HG03039 (cell line): Measurements from ENCODE around the gene CDK19.
"Not testable (repeated sequence)": the region's sequence is repeated elsewhere in the genome, so short reads cannot be mapped to it uniquely, and the experiment has no call there.

ENCODE experiments used
- ATAC-seq: cut with Tn5 transposase; IDR thresholded peaks from one replicate; pipeline ENCODE4 v1.9.1; 2021; ENCODE audit warnings: mild to moderate bottlenecking, moderate library complexity; ENCODE audit not compliant: unreplicated experiment

Gene CDK19

DNA sequence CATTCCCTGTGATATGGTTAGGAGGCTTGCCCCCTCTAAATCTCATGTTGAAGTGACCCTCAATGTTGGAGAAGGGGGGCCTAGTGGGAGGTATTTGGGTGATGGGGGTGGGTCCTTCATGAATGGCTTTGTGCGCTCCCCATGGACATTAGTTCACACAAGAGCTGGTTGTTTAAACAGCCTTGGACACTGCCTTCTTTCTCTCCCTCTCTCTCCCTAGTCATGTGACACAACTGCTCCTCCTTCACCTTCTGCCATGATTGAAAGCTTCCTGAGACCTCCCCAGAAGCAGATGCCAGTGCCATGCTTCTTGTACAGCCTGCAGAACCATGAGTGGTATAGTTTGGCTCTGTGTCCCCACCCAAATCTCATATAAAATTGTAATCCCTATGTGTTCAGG is 221.6 kb downstream of the CDK19 start:
- ATAC-seq: no peak

DNA sequence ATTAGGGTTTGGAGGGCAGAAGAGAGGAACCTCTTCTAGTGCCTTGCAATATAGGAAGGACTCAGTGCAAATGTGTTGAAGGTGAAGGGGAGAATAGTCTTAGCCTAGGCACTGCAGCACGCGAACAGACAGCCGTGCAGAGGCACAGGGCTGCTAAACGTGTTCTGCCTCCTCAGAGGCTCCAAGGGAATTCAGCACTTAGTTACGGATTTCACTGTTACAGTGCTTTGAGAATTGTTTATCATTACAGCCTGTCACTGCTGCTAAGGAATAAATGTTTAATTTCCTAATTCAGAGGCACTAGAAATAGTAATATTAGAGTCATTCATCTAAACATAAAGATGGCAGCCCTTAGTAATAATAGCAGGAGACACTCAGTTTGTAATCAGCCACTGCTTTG is 222.5 kb downstream of the CDK19 start:
- no peak for ATAC-seq

DNA sequence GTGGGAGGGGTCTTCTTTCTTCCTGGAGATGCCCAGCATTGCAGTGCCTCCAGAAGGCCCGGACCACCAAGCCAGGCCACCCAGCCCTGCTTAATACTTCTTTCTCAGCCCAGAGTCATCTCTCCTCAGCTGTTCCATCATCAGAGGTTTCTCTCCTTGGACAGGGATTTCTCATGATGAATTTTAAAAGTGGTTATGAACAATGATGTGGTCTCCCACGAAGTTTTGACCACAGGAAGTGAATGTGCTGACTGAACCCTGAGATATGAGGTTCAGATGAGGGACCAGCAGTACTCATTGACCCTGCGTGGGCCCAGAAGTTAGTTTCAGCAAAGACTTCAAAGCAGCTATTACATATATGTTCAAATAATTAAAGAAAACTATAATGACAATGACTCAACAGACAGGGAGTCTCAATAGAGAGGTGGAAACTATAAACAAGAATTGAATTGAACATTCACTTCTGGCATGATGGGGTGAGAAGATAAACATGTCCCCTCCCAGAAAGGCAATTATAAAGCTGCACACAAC is 224.4 kb downstream of the CDK19 start:
- peak; percentile 33 for ATAC-seq

DNA sequence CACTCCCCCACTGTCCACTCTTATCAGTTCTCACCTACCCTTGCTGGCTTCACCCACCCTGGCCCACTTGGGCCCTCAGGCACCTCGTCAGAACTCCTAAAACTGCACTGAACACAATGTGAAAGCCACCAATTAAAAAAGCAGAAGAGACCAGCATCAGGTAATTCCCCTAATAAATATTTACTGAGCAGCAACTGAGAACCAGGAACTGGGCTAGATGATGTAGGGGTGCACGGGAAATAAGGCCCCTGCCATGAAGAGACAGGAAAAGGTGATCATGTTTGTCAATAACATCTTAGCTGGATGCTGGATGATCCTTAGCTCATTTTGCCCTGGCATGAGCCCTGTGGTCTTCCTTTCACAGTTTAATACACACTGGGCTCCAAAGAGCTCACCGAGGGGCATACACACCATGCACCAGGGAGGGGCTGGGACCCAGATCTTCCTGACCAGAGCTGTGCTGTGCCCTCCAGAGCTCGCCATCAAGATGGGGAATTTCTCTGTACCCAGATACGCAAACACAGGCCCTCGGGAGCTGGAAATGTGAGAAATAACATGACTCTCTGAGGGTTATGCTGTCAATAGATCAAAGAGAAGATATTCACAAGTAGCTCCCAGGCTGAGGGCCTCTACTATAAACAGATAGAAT is 225.3 kb downstream of the CDK19 start:
- ATAC-seq: peak; percentile 77

DNA sequence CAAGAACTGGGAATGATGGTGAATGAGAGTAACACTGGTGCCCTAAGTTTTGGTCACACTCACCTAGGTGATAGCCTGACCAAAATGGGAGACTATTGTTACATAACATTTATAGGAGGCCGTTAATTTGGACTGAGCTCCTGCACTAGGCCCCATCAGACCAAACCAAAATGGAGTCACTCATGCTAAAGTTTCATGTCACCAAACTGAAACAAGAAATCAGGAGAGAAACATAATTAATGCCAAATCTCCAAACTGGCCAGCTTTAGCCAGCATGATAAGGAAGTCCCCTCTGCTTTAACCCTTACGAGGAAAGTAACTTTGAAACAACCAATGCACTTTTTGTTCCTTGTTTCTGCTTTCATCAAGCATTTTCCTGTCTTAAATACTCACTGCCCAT is 227.9 kb downstream of the CDK19 start:
- no peak for ATAC-seq

DNA sequence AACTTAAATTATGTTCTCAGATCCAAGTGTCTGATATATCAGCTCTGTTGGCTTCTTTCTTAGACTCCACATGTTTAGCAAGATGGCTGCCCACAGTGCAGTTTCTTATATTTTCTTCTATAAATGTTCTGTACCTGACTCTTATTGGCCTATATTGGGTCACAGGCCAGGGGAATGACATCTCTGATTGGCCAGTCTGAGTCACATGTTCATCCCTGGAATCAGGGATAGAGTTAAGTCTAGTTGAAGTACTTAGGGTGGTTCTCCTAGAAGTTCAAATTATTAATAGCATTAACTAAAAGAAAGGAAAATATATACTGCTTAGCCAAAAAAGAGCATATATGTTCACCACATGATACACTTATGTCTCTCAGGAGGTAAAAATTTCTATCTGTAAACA is 233.6 kb downstream of the CDK19 start:
- ATAC-seq: no peak

DNA sequence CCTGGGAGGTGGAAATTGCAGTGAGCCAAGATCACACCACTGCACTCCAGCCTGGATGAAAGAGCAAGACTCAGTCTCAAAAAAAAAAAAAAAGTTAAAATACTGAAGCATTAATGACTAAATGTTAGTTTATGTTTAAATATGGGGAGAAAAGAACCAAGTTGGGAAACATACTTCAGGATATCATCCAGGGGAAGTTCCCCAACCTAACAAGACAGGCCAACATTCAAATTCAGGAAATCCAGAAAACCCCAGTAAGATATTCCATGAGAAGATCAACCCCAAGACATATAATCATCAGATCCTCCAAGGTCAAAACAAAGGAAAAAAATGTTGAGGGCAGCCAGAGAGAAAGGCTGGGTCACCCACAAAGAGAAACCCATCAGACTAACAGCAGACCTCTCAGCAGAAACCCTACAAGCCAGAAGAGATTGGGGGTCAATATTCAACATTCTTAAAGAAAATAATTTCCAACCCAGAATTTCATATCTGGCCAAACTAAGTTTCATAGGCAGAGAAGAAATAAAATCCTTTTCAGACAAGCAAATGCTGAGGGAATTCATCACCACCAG is 237.6 kb downstream of the CDK19 start:
- ATAC-seq: not testable (repeated sequence)

DNA sequence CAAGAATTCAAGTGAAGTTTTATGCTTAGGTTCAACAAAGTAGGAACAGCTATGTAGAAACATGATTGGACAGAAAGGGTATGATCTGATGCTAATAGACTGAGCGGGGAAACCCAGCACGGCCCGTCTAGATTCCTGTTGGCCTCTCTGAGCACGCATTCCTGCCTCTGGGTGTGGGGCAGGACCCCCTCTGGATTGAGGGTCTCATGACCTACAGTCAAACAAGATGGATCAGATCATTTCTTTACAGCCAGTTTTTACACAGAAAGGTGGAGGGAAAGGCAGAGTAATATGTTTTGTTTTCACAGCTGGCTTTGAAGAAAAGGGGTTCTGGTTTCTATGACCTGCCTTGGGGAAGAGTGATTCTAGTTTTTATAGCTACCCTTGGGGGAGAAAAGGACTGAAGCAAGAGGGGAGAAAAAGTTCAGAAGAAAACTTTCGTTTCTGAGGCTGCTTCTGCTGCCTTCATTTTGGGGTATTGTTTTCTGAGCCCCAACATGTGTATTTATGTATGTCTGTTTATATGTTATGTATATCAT is 239.3 kb downstream of the CDK19 start:
- ATAC-seq: no peak

DNA sequence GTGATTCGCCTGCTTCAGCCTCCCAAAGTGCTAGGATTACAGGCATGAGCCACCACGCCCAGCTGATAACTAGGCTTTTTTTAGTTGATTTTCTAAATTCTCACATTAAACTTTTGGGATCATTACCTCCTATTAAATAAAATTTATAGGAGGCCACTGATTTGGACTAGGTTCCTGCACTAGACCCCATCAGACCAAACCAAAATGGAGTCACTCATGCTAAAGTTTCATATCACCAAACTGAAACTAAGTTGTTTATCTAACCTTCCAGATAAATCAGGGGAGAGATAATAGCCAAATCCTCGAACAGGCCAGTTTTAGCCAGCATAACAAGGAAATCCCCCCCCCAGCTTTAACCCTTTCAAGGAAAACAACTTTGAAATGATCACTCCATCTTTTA is 240.5 kb downstream of the CDK19 start:
- no peak for ATAC-seq

DNA sequence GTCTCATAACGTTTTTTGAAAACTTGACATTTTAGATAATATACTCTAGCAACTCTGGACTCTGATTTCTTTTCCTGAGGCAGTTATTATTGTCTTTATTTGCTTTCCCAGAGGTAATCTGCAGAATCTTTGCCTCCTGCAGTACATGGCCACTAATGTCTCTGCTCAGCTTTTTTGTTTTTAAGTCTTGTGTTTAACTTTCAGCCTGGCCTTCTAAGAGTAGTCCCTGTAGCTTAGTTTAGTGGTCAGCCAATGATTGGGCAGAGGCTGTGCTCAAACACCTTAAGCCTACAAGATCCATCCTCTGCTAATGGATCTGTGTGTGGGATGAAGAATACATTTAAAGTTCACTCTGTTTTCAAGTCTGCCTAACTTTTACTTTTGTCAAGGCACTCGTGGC is 241.7 kb downstream of the CDK19 start:
- no peak for ATAC-seq

DNA sequence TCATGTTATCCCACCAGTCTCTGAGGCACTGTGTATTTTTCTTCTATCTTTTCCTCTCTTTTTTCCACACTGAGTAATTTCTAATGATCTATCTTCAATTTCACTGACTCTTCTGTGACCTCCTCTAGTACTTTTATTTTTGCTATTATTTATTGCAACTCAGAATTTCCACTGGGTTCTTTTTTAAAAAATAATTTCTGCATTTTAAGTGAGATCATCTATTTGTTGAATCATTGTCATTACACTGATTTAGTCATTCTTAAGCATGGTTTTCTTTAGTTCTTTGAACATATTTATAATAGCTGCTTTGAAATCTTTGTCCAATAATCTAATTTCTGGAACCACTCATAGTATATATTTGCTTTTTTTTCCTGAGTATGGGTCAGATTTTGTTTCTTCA is 242.1 kb downstream of the CDK19 start:
- no peak for ATAC-seq

DNA sequence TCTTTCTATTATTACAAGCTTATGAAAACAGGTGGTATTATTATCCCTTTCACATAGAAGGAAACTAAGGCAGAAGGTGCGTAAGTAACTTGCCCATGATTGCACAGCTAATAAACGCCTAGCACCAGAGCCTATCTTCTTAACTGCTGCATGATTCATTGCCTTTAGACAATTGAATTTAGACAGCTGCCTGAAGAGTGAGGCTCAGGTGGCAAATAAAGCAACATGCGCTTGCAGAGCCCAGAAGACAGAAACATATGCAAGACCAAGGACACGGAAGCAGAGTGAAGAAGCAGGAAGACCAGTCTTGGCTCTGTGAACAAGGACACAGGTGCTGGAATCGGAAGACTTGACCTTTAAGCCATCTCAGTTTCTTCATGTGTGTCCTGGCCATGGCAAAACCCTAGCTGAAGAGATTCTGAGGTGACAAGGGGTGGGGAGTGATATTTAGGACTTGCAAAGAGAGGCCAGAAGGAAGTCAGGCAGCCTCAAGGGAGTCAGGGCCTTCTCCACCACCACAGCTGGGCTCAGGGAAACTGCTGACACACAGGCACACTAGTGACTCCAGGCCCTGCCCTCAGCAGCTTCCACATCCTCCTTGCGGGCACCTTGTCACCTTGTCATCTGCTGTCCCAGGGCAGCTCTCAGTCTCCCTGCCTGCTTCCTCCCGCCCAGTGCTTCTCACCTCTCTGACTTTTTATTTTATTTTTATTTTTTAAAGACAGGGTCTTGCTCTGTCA is 247.1 kb downstream of the CDK19 start:
- ATAC-seq: no peak

DNA sequence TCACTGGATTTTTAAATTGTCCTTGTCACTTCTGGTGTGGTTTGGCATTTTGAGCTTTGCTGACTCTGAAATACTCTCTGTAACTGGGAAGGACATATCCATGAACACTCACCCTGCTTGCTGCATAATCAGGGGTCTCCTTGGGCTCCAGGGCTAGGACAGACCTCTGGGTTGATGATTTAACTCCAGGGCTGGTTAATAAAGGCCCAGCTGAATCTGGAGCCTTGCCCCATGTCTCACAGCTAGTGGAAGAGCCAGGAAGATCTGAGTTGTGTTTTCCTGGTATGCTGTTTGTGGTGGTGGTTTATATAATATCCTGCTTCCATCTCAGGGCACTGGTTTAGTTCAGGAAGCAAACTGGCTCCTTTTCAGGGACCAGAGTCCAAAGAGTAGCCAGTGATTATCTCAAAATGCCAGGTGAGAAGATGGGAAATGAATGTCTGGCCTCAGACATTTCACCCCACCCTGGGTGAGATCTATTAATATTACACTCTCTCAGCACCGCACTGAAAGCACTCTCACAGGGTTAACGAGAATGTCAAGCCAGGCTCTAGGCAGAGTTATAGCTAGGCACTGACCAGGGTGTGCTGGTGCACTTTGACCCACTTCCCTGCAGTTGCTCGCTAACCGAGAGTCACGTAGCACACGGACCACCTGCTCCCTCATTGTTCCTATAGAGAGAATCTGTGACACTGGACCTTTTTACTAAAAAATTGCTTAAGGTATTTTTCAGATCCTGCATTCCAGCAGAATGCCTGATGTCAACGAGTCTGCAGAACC is 248.7 kb downstream of the CDK19 start:
- no peak for ATAC-seq

DNA sequence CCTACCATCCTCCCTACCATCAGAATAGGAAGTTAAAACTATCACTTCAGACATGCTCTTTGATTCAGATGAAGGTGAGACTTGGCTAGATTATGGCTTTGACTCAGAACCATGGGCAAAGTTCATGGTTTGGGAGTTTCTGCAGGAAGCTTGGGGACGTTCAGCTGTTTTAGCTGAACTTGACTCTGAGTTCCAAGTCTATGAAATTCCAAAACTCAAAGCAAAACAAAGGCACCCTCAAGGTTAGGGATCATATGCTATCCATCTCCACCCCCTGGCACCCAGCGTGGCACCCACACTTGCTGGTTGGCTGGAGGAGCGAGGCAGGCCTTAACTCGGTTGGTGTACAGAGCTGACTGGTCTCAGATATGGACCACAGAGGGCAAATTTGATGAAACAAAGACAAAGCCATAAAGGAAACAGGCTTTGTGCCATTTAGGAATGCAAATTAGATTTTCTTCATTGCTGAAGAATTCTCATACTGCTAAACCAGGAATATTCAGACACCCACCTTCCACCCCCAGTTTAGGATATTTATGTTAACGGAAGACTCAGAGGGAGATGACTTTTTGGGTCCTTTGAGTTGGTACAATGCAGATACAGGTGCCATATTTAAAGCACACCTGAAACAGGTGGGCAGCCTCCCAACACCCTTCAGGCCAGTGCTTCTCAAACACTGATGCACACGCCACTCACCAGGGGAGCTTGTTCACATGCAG is 250.4 kb downstream of the CDK19 start:
- ATAC-seq: no peak

DNA sequence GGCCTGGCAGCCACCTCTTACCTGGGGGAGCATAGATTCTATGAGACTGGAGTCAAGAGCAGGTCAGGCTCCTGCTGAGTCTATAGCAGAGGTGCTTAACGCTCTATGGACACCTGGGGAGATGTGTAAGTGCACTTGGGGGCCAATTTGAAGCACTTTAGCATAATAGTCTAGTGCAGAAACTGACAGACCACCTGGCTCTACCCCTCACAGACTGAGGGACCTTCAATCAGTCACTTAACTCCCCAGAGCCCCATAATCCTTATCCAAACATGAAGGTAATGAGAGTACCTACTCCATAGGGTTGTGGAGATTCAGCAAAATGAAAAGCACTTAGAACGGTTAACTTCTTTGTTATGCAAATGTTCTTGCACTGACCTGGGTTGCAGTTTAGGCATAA is 251.6 kb downstream of the CDK19 start:
- ATAC-seq: no peak

DNA sequence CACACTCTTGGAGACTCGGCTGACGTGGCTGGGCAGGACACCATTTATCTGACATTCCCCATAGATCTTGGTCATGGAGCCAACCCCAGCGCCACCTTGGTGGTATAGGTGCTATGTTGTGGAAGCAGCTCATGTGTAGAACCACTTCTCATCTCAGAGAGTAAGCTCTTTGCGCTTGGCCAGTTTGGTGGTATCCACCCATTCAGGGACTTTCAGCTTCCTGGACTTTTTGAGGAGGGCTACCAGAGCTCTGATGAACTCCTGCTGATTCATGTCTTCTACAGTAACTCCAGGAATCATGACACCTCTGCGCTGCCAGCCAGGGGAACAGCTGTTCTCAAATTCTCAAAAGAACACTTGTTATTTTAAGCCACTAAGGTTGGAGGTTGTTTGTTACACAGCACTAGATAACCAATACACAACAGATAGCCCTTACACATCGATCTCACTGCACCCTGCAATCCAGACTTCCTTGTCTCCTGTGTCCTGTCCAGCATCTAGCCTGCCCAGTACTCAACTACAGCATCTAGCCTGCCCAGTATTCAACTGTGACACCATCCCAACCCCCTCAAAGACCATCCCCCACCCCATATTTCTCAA is 252.9 kb downstream of the CDK19 start:
- ATAC-seq: no peak

DNA sequence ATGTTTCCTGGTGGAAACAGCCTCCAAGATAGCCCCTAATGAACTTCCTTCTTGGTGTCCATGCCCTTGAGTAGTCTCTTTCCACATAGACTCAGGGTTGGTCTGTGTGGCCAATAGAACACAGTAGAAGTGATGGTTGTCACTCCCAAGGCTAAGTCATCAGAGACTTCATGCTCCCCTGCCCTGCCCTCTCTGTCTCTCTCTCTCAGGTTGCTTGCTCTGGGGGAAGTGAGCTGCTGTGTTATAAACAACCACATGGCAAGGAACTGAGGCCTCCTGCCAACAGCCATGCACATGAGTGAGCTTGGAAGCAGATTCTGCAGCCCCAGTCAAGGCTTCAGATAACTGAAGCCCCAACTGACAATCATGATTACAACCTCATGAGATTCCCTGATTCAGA is 253.6 kb downstream of the CDK19 start:
- ATAC-seq: no peak

DNA sequence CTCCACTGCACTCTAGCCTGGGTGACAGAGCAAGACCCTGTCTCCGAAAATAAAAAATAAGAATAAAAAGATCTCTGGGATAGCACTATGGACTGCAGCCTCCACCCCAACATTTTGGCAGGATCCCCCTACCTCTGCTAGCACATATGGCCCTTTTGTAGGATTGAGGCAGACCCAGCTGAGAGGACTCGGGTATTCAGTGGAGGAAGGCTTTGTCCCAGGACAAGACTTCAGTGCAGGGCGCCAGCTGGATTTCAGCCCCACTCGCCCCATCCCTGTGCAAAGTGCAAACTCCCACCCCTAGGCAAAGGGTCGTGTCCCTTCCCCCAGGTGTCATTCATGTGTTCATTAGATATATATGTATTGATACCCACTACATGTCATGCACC is 254.3 kb downstream of the CDK19 start:
- no peak for ATAC-seq

DNA sequence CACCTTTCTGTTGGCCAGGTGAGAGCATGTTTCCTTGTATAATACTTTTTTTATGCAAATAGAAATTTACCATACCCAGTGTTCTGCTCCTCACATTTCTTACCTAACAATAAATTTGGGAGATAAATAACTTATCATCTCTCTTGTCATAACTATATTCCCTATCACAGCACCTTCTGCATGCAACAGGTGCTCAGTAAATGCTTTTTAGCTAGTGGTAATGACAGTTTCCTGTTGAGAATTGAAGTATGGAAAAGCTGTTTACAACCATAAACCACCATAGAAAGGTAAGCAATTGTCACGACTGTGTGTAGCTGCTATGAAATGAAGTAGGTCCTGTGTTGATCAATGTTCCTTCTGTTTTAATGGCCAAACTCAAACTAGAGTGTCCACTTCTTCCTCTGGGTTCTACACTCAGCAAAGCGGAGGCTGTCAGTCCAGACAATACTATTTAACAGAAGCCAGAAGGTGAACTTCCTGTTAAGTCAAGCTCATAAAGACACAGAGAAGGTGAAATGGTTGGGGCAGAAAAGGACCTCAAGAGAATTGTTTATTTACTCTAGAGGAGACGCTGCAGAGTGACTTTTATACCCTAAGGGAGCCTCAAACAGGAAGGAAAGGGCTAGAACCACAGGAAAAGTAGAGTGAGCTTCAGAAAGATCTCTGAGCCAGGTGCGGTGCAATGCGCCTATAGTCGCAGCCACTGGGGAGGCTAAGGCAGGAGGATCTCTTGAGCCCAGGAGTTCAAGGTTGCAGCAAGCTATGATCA is 254.8 kb downstream of the CDK19 start:
- ATAC-seq: no peak
